Sigmoid colon (tissue), 7 donors: ENCODE data around the gene MPLKIP. TPM values are rescaled to one million over a fixed set of nuclear protein-coding genes. Genes with fewer than 3 reads are reported as not detected.
"Not testable (repeated sequence)": the region's sequence is repeated elsewhere in the genome, so short reads cannot be mapped to it uniquely, and the experiment has no call there.

ENCODE experiments used
- DNase-seq: peaks from one replicate; pipeline ENCODE4 v3.0.0-alpha.2; 2019
- H3K27ac ChIP-seq, 4 donors: fragments of 200-600 bp; sonication (generic); one replicate each; pipeline ENCODE4 v1.5.1; 2016 to 2019; ENCODE audit warnings: mild to moderate bottlenecking in 1 of 4
- H3K27me3 ChIP-seq, 3 donors: fragments of 200-600 bp; sonication (generic); one replicate each; pipeline ENCODE4 v1.5.1; 2019; ENCODE audit warnings: mild to moderate bottlenecking in 1 of 3
- H3K36me3 ChIP-seq, 4 donors: fragments of 200-600 bp; sonication (generic); one replicate each; pipeline ENCODE4 v1.5.1; 2016 to 2019
- H3K4me1 ChIP-seq, 4 donors: fragments of 200-600 bp; sonication (generic); one replicate each; pipeline ENCODE4 v1.5.1; 2017 to 2019
- H3K4me3 ChIP-seq, 4 donors: fragments of 200-600 bp; sonication (generic); one replicate each; pipeline ENCODE4 v1.5.1; 2017 to 2019; ENCODE audit warnings: mild to moderate bottlenecking in 2 of 4, moderate library complexity in 1 of 4
- H3K9me3 ChIP-seq, 4 donors: fragments of 200-600 bp in 3 of 4; sonication (generic) in 3 of 4; one replicate each; pipeline versions ENCODE4 v1.5.1 to v1.6.1; 2013 to 2019
- EP300 ChIP-seq, 4 donors: sonication (generic); formaldehyde crosslinking; IDR thresholded peaks; one replicate each; pipeline ENCODE4 v1.6.1; 2017; ENCODE audit warnings: antibody characterized with exemption in 4 of 4
- POLR2A ChIP-seq, 2 donors: fragments of 450-650 bp; IDR thresholded peaks; one replicate each; pipeline ENCODE4 v1.6.1; 2016; ENCODE audit warnings: antibody characterized with exemption in 2 of 2, mild to moderate bottlenecking in 2 of 2, moderate library complexity in 2 of 2
- POLR2AphosphoS5 ChIP-seq, 4 donors: sonication (generic); formaldehyde crosslinking; IDR thresholded peaks; one replicate each; pipeline ENCODE4 v1.6.1; 2017; ENCODE audit warnings: antibody characterized with exemption in 4 of 4
- WGBS, 2 donors: extraction: QIAGEN DNeasy Blood & Tissue Kit; methylation state at CpG; one replicate each; pipeline ENCODE4 v1.1.7; 2013; 5-methylcytosine and 5-hydroxymethylcytosine counted together
- intact Hi-C: fragments of 100-400 bp; cut with DNase I; formaldehyde crosslinking; loops from one replicate; pipeline ENCODE4 v1.15.1; 2023
- polyA plus RNA-seq, 3 donors: library from polyadenylated mRNA; stranded (reverse); fragments of 200-250 nt; gene quantifications; one replicate each; pipeline ENCODE4 v1.2.3, GENCODE V29; 2013
- total RNA-seq, 4 donors: library from RNA; depleted of rRNA; stranded (reverse); fragments of >200 nt; gene quantifications; one replicate each; pipeline ENCODE4 v1.1.0, GENCODE V29; 2016
- TF ChIP-seq, protein P1 (sequence below), 4 experiments: fragments of 450-650 bp in 3 of 4; fragments of 200-600 bp in 1 of 4; IDR thresholded peaks; one replicate each; pipeline ENCODE4 v1.5.1; 2016 to 2019; ENCODE audit warnings: antibody characterized with exemption in 4 of 4, mild to moderate bottlenecking in 3 of 4, moderate library complexity in 2 of 4
- donor health status: healthy with polysubstance abuse.
- donor health status: Bipolar disorder and iron deficiency.
- donor health status: healthy.

Gene MPLKIP
- total and polyA plus RNA-seq, 7 donors = 26.9 to 70.5 (median 43.1) TPM

DNA sequence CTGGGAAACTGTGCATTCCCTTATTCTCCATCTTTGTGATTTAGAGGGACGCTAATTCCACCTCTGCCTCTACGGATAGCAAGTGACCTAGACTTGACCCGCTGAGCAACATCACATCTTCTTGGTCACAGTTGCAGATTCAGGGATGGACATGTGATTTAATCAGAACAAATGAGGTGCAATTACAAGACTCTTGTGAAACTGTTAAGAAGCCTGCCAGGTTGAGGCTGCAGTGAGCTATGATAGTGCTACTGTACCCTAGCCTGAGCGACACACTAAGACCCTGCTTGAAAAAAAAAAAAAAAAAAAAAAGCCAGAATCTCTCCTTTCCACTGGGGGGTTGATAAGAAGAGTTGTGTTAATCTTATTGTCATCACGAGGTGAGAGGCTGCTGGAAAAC, 14.4 kb downstream of the MPLKIP start:
- no peaks in the 10 kb centered on the region for H3K27me3 ChIP-seq
- no peak overlapping the region for H3K27ac ChIP-seq
- H3K9me3 ChIP-seq = no peaks in the 10 kb centered on the region
- no peaks in the 10 kb centered on the region for H3K4me1 ChIP-seq
- H3K4me3 ChIP-seq = no peak overlapping the region
- WGBS, 2 donors = 96% methylated on average over 5 of the region's 5 CpGs
- no peak for DNase-seq
- H3K36me3 ChIP-seq = no peaks in the 10 kb centered on the region
- intact Hi-C loops = no loop called here
- TF ChIP-seq EP300 (IDR thresholded peaks at IDR 0.05) = no peak
- TF ChIP-seq POLR2A (IDR thresholded peaks at IDR 0.05) = no peak
- TF ChIP-seq, protein P1, sequence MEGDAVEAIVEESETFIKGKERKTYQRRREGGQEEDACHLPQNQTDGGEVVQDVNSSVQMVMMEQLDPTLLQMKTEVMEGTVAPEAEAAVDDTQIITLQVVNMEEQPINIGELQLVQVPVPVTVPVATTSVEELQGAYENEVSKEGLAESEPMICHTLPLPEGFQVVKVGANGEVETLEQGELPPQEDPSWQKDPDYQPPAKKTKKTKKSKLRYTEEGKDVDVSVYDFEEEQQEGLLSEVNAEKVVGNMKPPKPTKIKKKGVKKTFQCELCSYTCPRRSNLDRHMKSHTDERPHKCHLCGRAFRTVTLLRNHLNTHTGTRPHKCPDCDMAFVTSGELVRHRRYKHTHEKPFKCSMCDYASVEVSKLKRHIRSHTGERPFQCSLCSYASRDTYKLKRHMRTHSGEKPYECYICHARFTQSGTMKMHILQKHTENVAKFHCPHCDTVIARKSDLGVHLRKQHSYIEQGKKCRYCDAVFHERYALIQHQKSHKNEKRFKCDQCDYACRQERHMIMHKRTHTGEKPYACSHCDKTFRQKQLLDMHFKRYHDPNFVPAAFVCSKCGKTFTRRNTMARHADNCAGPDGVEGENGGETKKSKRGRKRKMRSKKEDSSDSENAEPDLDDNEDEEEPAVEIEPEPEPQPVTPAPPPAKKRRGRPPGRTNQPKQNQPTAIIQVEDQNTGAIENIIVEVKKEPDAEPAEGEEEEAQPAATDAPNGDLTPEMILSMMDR (IDR thresholded peaks at IDR 0.05) = no peak
- no peak for TF ChIP-seq POLR2AphosphoS5 (IDR thresholded peaks at IDR 0.05)

DNA sequence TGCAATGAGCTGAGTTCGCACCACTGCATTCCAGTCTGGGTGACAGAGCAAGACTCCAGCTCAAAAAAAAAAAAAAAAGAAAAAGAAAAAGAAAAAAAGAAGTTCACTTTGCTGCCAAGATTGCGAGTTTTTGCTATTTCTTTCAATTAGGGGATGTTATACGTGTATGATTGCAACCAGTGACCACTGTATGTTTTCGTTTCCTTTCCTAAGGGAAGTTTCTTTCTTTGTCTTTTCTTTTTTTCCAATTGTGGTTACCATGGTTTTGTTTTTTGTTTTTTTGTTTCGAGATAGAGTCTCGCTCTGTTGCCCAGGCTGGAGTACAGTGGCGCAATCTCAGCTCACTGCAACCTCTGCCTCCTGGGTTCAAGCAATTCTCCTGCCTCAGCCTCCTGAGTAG, 16.2 kb downstream of the MPLKIP start:
- H3K27me3 ChIP-seq, H3K4me1 ChIP-seq, H3K4me3 ChIP-seq, intact Hi-C loops, H3K27ac ChIP-seq, H3K9me3 ChIP-seq, H3K36me3 ChIP-seq, DNase-seq: not testable (repeated sequence)
- 83 to 88% methylated on average over 7 of the region's 7 CpGs for WGBS, 2 donors

DNA sequence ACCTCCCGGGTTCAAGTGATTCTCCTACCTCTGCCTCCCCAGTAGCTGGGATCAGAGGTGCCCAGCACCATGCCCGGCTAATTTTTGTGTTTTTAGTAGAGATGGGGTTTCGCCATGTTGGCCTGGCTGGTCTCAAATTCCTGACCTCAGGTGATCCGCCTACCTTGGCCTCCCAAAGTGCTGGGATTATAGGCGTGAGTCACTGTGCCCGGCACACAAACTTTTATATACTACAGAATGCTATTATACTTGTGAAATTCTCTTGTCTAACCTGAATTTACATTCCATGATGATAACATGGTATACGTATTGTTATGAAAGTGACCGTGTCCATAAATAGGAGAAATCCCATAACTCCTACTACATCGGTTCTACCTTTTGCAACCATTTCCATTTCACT, 17.2 kb downstream of the MPLKIP start:
- WGBS, 2 donors = 89 to 93% methylated on average over 9 of the region's 9 CpGs
- not testable (repeated sequence) for DNase-seq

DNA sequence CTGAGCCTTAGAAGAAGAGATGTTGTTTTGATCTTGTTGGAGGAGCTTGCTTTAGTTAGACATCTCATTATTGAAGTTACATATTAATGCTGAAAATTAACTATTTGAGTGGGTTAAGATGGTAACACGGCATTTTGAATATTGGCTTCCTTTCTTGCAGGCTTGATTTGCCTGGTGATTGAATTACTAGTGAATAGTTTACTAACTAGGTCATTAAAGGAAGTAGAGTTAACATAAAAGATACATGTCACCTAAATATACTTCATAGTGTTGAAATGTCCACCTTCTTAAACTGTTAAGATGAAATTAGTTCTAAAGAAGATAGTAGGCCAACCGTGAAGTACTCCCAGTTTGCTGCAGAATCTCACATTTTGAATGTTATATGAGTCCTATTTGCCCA, 18.5 kb downstream of the MPLKIP start:
- Histone ChIP-seq H3K27ac (no peak overlapping the region), H3K4me1 (no peaks in the 10 kb centered on the region), H3K27me3 (no peaks in the 10 kb centered on the region), H3K4me3 (no peak overlapping the region), H3K9me3 (no peaks in the 10 kb centered on the region), H3K36me3 (no peaks in the 10 kb centered on the region)
- DNase-seq = no peak
- intact Hi-C loops = no loop called here
- 95% methylated on average over 2 of the region's 2 CpGs for WGBS, 2 donors
- TF ChIP-seq, protein P1 (IDR thresholded peaks at IDR 0.05) = no peak
- no peak for TF ChIP-seq POLR2AphosphoS5 (IDR thresholded peaks at IDR 0.05)
- no peak for TF ChIP-seq EP300 (IDR thresholded peaks at IDR 0.05)
- no peak for TF ChIP-seq POLR2A (IDR thresholded peaks at IDR 0.05)

More for the DNA sequence above, 17.2 kb downstream of the MPLKIP start:
- intact Hi-C loops, H3K27ac ChIP-seq, H3K4me1 ChIP-seq, H3K27me3 ChIP-seq, H3K9me3 ChIP-seq, H3K4me3 ChIP-seq, H3K36me3 ChIP-seq: not testable (repeated sequence)

DNA sequence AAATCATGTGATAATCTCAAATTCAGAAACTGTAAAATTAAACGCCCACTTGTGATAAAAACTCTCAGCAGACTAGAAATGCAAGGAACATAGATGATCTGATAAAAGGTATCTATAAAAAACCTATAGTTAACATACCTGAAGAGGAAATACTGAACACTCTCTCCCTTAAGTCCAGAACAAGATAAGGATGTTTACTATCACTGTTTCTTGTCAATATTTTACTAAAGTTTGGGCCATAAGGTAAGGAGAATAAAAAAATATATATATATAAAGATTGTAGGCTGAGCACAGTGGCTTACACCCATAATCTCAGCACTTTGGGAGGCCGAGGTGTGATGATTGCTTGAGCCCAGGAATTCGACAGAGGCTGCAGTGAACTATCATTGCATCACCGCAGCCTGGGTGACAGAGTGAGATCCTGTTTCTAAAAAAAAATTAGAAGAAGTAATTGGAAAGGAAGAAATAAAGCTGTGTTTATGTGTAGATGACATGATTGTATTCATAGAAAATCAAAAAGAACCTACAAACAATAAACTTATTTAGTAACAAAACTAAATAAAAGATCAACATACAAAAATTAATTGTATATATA, 28.4 kb downstream of the MPLKIP start:
- Histone ChIP-seq H3K4me3 (no peak overlapping the region), H3K36me3 (no peaks in the 10 kb centered on the region), H3K9me3 (no peaks in the 10 kb centered on the region), H3K4me1 (no peaks in the 10 kb centered on the region), H3K27me3 (no peaks in the 10 kb centered on the region), H3K27ac (no peak overlapping the region)
- TF ChIP-seq POLR2AphosphoS5 (IDR thresholded peaks at IDR 0.05) (no peak), EP300 (IDR thresholded peaks at IDR 0.05) (no peak), POLR2A (IDR thresholded peaks at IDR 0.05) (no peak)
- TF ChIP-seq, protein P1 (IDR thresholded peaks at IDR 0.05) = no peak
- intact Hi-C loops = no loop called here
- DNase-seq = no peak
- 11 to 57% methylated on average over 4 of the region's 4 CpGs for WGBS, 2 donors

DNA sequence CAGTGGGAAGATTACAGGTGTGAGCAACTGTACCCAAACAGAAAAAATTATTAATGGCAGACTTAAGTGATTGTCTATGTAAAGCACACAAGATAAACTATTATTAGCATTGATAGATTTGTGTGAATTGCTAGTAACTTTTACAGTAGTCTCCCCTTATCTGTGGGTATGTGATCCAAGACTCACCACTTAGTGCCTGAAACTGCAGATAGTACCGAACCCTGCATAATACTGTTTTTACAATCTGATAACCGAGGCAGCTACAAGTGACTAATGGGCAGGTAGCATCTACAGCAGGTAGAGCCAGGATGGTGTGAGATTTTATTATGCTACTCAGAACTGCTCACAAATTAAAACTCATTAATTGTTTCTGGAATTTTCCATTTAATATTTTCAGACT, 31.5 kb downstream of the MPLKIP start:
- Histone ChIP-seq H3K36me3 (no peaks in the 10 kb centered on the region), H3K4me1 (peaks cover 0 to 10% (median 4%) of the 10 kb centered on the region in 4 donors), H3K9me3 (no peaks in the 10 kb centered on the region), H3K27me3 (no peaks in the 10 kb centered on the region), H3K4me3 (no peak overlapping the region), H3K27ac (no peak overlapping the region)
- no peak for TF ChIP-seq POLR2AphosphoS5 (IDR thresholded peaks at IDR 0.05)
- TF ChIP-seq EP300 (IDR thresholded peaks at IDR 0.05) = no peak
- 87 to 94% methylated on average over 2 of the region's 2 CpGs for WGBS, 2 donors
- intact Hi-C loops = no loop called here
- DNase-seq = no peak
